Tibial nerve (tissue), 4 donors: ENCODE measurements around the gene CDKL5. TPM values are rescaled to one million over a fixed set of nuclear protein-coding genes. Genes with fewer than 3 reads are reported as not detected.
A peak's percentile ranks its signal among the peaks of the same experiment; 100 is the strongest.

Source experiments
- DNase-seq, 2 donors: peaks; one replicate each; pipeline ENCODE4 v3.0.0-alpha.2; 2019; ENCODE audit warnings: low spot score in 2 of 2
- H3K27ac ChIP-seq, 4 donors: fragments of 200-600 bp; sonication (generic) in 3 of 4; one replicate each; pipeline ENCODE4 v1.5.1; 2017 to 2019; ENCODE audit warnings: mild to moderate bottlenecking in 1 of 4
- H3K27me3 ChIP-seq, 2 donors: fragments of 200-600 bp; sonication (generic) in 1 of 2; one replicate each; pipeline versions ENCODE4 v1.5.1 to v1.6.0; 2017 to 2019
- H3K36me3 ChIP-seq, 3 donors: fragments of 200-600 bp; sonication (generic); one replicate each; pipeline ENCODE4 v1.5.1; 2018 to 2019
- H3K4me1 ChIP-seq, 4 donors: fragments of 200-600 bp; sonication (generic) in 3 of 4; one replicate each; pipeline ENCODE4 v1.5.1; 2017 to 2019
- H3K4me3 ChIP-seq, 4 donors: fragments of 200-600 bp; sonication (generic) in 3 of 4; one replicate each; pipeline ENCODE4 v1.5.1; 2017 to 2019; ENCODE audit warnings: mild to moderate bottlenecking in 1 of 4, moderate library complexity in 1 of 4
- H3K9me3 ChIP-seq, 4 donors: fragments of 200-600 bp; sonication (generic) in 3 of 4; one replicate each; pipeline ENCODE4 v1.5.1; 2017 to 2019
- EP300 ChIP-seq, 2 donors: sonication (generic); formaldehyde crosslinking; IDR thresholded peaks; one replicate each; pipeline ENCODE4 v1.6.1; 2017; ENCODE audit warnings: antibody characterized with exemption in 2 of 2, mild to moderate bottlenecking in 1 of 2
- POLR2A ChIP-seq, 2 donors: fragments of 450-650 bp; IDR thresholded peaks; one replicate each; pipeline ENCODE4 v1.6.1; 2017; ENCODE audit warnings: antibody characterized with exemption in 2 of 2, mild to moderate bottlenecking in 2 of 2, moderate library complexity in 2 of 2
- WGBS, 2 donors: methylation state at CpG; one replicate each; pipeline ENCODE4 v1.1.5; 2018; 5-methylcytosine and 5-hydroxymethylcytosine counted together
- total RNA-seq, 4 donors: library from RNA; depleted of rRNA; stranded (reverse); fragments of >200 nt; gene quantifications; one replicate each; pipeline ENCODE4 v1.1.0, GENCODE V29; 2016
- TF ChIP-seq, protein P1 (sequence below), 5 experiments: fragments of 200-600 bp in 3 of 5; fragments of 450-650 bp in 2 of 5; sonication (generic) in 3 of 5; IDR thresholded peaks; one replicate each; pipeline ENCODE4 v1.5.1; 2016 to 2019; ENCODE audit warnings: antibody characterized with exemption in 5 of 5, mild to moderate bottlenecking in 3 of 5, moderate library complexity in 2 of 5

The CDKL5 gene
- total RNA-seq, 4 donors from 2014 or later: 6.1 to 7.5 (median 6.3) TPM

DNA sequence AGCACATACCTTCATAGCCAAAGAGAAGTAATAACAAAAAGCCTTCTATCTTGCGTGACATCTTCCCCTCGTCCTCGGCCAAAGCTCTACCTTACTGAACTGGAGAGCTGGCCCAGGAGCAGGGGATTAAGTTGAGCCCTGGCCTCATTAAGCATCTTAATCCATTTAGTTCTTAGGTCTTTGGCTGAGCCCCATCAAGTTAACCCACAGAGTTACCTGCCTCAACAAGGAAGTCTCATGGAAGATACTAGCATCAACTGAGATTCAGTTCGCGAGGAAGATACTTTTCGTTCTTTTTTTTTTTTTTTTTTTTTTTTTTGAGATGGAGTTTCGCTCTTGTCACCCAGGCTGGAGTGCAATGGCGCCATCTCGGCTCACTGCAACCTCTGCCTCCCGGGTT, 246.6 kb downstream of the CDKL5 start, which contains the start of gene RS1:
Gene RS1, minus strand, starts transcription at position 101 of the 400 bp plus-strand sequence. Its CDS starts 40 bp downstream, at position 61.
- H3K36me3 ChIP-seq: no peaks in the 10 kb centered on the region
- H3K27ac ChIP-seq: no peak within 1 kb of the TSS
- no peaks in the 10 kb centered on the region for H3K9me3 ChIP-seq
- H3K4me1 ChIP-seq: no peaks in the 10 kb centered on the region
- 82 to 88% methylated on average over 10 of the region's 10 CpGs for WGBS, 2 donors
- no peak for TF ChIP-seq EP300 (IDR thresholded peaks at IDR 0.05)
- TF ChIP-seq POLR2A (IDR thresholded peaks at IDR 0.05): no peak
- TF ChIP-seq, protein P1, sequence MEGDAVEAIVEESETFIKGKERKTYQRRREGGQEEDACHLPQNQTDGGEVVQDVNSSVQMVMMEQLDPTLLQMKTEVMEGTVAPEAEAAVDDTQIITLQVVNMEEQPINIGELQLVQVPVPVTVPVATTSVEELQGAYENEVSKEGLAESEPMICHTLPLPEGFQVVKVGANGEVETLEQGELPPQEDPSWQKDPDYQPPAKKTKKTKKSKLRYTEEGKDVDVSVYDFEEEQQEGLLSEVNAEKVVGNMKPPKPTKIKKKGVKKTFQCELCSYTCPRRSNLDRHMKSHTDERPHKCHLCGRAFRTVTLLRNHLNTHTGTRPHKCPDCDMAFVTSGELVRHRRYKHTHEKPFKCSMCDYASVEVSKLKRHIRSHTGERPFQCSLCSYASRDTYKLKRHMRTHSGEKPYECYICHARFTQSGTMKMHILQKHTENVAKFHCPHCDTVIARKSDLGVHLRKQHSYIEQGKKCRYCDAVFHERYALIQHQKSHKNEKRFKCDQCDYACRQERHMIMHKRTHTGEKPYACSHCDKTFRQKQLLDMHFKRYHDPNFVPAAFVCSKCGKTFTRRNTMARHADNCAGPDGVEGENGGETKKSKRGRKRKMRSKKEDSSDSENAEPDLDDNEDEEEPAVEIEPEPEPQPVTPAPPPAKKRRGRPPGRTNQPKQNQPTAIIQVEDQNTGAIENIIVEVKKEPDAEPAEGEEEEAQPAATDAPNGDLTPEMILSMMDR (IDR thresholded peaks at IDR 0.05): no peak
- H3K27me3 ChIP-seq: no peaks in the 10 kb centered on the region
- DNase-seq: no peak
- no peak within 1 kb of the TSS for H3K4me3 ChIP-seq

DNA sequence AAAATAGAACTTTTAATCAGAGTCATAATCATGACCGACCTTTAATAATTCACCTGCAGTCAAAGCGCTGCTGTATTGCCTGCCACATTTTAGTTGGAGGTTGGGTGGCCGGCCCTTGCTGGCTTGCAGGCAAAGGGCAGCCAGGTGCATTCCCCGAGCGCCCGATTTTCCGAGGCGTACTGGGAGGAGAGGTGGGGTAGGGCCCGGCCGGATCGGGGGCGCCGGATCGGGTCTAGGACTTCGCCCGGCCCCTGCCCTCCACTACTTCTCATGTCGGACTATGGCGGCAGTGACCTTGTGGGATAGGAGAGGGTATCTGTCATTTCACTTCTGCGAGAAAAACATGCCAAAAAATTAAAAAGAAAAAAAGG, 249.0 kb downstream of the CDKL5 start:
- no peak for TF ChIP-seq POLR2A (IDR thresholded peaks at IDR 0.05)
- TF ChIP-seq, protein P1 (IDR thresholded peaks at IDR 0.05): no peak
- TF ChIP-seq EP300 (IDR thresholded peaks at IDR 0.05): no peak
- Histone ChIP-seq H3K36me3 (no peaks in the 10 kb centered on the region), H3K9me3 (no peaks in the 10 kb centered on the region), H3K27ac (peak overlapping the region in 3 of 4 donors; percentile 80 to 95 (median 94)), H3K4me1 (no peaks in the 10 kb centered on the region), H3K4me3 (peak overlapping the region; percentile 16 to 88 (median 82)), H3K27me3 (no peaks in the 10 kb centered on the region)
- DNase-seq: no peak
- 2 to 32% methylated on average over 18 to 19 of the region's 19 CpGs for whole genome bisulfite sequencing, 2 donors

DNA sequence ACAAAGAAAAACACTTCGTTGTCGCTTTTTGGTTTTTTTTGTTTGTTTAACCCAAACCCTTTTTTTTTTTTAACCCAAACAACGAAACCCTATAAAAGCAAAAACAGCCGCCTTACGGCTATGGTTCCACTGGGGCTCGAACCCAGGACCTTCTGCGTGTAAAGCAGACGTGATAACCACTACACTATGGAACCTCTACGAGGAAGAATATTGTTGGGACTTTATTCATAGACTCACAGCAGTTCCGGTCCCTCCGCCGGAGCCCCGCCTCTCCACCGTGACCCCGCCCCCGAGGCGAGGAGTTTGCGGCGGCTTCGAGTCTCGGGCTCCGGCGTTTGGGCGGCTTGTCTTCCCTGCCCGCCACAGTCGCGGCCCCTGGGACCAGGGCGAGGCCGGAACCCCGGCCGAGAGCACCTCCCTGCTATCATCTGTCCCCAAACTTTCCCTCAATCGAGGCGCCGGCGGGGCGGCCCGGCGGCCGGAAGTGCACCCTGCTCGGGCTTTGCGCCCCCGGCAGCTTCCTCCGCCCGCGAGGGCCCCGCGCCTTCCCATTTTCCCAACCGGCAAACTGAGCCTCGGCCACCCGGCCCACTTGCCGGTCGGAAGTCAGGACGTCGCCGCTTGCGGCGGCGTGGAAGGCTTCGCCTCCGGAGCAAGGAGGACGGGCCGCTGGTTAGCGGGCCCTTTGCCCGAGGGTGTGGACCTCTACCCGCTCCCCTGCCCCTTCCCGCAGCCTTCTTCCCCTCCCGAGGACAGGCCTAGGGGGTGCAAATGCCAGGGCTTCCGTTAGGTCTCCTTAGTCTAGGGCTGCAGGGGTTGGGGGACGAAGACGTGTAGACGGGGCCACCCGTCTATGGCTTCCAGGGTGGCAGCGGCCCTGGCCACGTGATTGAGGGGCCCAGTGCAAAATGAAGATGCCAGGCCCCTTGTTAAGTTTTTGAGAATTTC, 249.7 kb downstream of the CDKL5 start:
- TF ChIP-seq EP300 (IDR thresholded peaks at IDR 0.05): peak in 1 of 2 donors; percentile 66
- TF ChIP-seq, protein P1 (IDR thresholded peaks at IDR 0.05): no peak
- peak in 1 of 2 donors; percentile 35 for TF ChIP-seq POLR2A (IDR thresholded peaks at IDR 0.05)
- H3K27ac ChIP-seq: peak overlapping the region; percentile 79 to 95 (median 92)
- no peaks in the 10 kb centered on the region for H3K9me3 ChIP-seq
- DNase-seq: peak; percentile 52 to 76
- no peaks in the 10 kb centered on the region for H3K36me3 ChIP-seq
- no peaks in the 10 kb centered on the region for H3K27me3 ChIP-seq
- peak overlapping the region; percentile 41 to 88 (median 82) for H3K4me3 ChIP-seq
- WGBS, 2 donors: 6 to 29% methylated on average over 21 to 67 of the region's 74 CpGs
- H3K4me1 ChIP-seq: no peaks in the 10 kb centered on the region

DNA sequence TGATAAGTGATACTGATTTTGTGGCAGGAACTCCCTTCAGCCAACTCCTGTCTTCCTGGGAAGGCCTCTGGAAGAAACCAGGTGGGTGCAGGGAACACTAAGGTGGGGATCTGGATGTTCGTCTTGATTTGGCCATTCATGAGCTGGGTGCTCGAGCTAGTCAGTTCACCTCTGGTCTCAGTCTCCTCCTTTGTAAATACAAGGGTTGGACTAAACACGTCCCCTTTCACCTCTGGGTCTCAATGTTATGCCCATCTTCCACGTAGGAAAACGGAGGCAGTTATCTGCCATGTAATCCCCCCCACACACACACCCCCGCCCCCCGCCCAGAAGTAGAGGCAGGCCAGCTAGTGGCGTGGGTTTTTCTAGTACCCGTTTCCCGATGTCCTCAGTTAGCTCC, 250.6 kb downstream of the CDKL5 start:
- 81 to 93% methylated on average over 5 to 10 of the region's 10 CpGs for WGBS, 2 donors
- DNase-seq: no peak
- TF ChIP-seq POLR2A (IDR thresholded peaks at IDR 0.05): no peak

DNA sequence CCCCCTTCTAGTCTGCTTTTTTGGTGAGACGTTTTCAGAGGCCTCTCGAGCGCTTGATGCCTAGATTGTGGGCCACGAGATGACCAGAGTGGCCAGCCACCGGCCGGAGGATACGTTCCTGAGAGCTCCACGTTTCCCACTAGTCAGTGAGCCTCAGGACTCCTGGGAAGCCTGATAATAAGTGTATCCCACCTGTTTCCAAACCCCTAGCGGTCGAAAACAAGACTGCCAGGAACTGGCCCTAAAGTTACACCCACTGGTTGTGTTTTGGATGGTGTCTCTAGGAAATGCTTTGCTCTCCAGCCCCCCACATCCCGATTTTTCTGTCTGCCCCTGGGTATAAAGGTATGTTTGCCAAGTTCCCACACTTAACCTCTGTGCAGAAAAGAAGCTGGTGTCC, 251.1 kb downstream of the CDKL5 start:
- TF ChIP-seq EP300 (IDR thresholded peaks at IDR 0.05) (no peak), POLR2A (IDR thresholded peaks at IDR 0.05) (no peak)
- TF ChIP-seq, protein P1 (IDR thresholded peaks at IDR 0.05): no peak
- Histone ChIP-seq H3K27me3 (no peaks in the 10 kb centered on the region), H3K4me3 (no peak overlapping the region), H3K36me3 (no peaks in the 10 kb centered on the region), H3K27ac (no peak overlapping the region), H3K4me1 (no peaks in the 10 kb centered on the region), H3K9me3 (no peaks in the 10 kb centered on the region)
- no peak for DNase-seq
- WGBS, 2 donors: 47 to 55% methylated on average over 11 of the region's 11 CpGs

More for the DNA sequence above, 250.6 kb downstream of the CDKL5 start:
- Histone ChIP-seq H3K9me3 (no peaks in the 10 kb centered on the region), H3K27ac (no peak overlapping the region), H3K27me3 (no peaks in the 10 kb centered on the region), H3K4me3 (no peak overlapping the region), H3K4me1 (no peaks in the 10 kb centered on the region), H3K36me3 (no peaks in the 10 kb centered on the region)
